ENCODE measurements around the gene BPIFA1.

DNA sequence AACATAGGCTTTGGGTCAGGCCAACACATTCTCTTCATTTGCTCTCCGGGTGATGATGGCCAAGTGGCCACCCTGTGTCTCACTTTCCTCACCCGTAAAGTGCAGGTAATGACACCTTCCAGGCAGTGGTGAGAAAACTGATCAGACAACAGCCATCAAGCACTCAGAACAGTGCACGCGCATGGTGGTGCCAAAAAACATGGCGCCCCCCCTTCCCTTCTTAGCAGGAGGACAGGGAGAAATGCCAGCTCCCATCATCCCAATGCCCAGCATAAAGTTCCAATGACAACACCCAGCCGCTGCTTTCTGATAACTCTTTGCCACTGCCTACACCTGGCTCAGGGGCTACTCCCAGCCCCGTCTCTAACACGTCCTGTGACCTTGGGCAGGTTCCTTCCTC is 55.6 kb downstream of the BPIFA1 start:
- TF ChIP-seq, protein P1, sequence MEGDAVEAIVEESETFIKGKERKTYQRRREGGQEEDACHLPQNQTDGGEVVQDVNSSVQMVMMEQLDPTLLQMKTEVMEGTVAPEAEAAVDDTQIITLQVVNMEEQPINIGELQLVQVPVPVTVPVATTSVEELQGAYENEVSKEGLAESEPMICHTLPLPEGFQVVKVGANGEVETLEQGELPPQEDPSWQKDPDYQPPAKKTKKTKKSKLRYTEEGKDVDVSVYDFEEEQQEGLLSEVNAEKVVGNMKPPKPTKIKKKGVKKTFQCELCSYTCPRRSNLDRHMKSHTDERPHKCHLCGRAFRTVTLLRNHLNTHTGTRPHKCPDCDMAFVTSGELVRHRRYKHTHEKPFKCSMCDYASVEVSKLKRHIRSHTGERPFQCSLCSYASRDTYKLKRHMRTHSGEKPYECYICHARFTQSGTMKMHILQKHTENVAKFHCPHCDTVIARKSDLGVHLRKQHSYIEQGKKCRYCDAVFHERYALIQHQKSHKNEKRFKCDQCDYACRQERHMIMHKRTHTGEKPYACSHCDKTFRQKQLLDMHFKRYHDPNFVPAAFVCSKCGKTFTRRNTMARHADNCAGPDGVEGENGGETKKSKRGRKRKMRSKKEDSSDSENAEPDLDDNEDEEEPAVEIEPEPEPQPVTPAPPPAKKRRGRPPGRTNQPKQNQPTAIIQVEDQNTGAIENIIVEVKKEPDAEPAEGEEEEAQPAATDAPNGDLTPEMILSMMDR (IDR thresholded peaks at IDR 0.05) = no peak
- TF ChIP-seq, protein P2, sequence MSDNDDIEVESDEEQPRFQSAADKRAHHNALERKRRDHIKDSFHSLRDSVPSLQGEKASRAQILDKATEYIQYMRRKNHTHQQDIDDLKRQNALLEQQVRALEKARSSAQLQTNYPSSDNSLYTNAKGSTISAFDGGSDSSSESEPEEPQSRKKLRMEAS (IDR thresholded peaks at IDR 0.05; ENCODE audit: low read depth) = no peak
- TF ChIP-seq RFX5 (IDR thresholded peaks at IDR 0.05; ENCODE audit: low read length) (no peak), SMC3 (IDR thresholded peaks at IDR 0.05; ENCODE audit: low read depth, low read length) (no peak), MEF2A (IDR thresholded peaks at IDR 0.05; ENCODE audit: borderline replicate concordance, low read depth) (no peak), EZH2phosphoT487 (IDR thresholded peaks at IDR 0.05; ENCODE audit: borderline replicate concordance, low read depth) (no peak), NFIC (IDR thresholded peaks at IDR 0.05; ENCODE audit: borderline replicate concordance) (no peak)
- TF ChIP-seq, protein P3, sequence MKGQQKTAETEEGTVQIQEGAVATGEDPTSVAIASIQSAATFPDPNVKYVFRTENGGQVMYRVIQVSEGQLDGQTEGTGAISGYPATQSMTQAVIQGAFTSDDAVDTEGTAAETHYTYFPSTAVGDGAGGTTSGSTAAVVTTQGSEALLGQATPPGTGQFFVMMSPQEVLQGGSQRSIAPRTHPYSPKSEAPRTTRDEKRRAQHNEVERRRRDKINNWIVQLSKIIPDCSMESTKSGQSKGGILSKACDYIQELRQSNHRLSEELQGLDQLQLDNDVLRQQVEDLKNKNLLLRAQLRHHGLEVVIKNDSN (IDR thresholded peaks at IDR 0.05; ENCODE audit: borderline replicate concordance, low read depth) = no peak
